GM23248 (cell line): ENCODE measurements around the gene FRMD3.

Experiments used
- EZH2 ChIP-seq: fragments of 200-600 bp; sonication (generic); IDR thresholded peaks from 2 replicates; pipeline ENCODE4 v1.6.1; 2018; ENCODE audit warnings: antibody characterized with exemption, mild to moderate bottlenecking; ENCODE audit not compliant: insufficient read depth, poor library complexity, severe bottlenecking
- EZH2phosphoT487 ChIP-seq: fragments of 200-600 bp; sonication (generic); IDR thresholded peaks from 2 replicates; pipeline ENCODE4 v1.6.1; 2018; ENCODE audit warnings: antibody characterized with exemption, moderate library complexity, mild to moderate bottlenecking, low read depth; ENCODE audit not compliant: insufficient read depth

DNA sequence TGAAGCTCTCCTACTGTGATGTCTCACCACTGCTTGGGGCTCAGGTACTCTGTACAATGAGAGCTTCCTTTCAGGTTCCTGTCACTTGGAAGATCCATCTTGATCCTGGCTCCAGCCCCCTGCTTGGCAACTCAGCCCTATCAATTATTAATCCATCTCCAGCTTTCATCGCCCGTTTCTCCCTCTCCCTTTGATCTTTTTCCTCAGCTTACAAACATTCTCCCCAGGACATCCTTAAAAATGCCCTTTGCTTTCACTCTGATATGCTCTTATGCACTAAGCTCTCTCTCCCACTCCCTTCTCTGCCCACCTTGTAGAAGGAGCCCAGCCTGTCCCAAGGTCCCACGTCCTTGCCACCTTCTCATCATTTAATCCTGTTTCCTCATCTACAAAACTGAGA, 109.0 kb downstream of the FRMD3 start:
- TF ChIP-seq EZH2phosphoT487 (no peak), EZH2 (no peak)
